Stimulated activated CD4-positive, alpha-beta T cell treated with anti-CD3 and anti-CD28 coated beads, TNF-alpha, amount 100 ng/mL, for 24 hours (primary cell): Measurements from ENCODE around the gene PDE5A.

Experiments
- DNase-seq, 3 experiments: peaks; one replicate each; pipeline ENCODE4 v3.0.0-alpha.2; 2020; ENCODE audit warnings: low read depth in 3 of 3

PDE5A gene

GRCh38 chr4:119521268-119521667, 107.3 kb downstream of the PDE5A start:
- no peak for DNase-seq

- no peak for DNase-seq
These were observed 109.6 kb downstream of the PDE5A start for GRCh38 chr4:119518915-119519410.

GRCh38 chr4:119518230-119518892, 110.2 kb downstream of the PDE5A start:
- no peak for DNase-seq

- no peak for DNase-seq
These were observed 111.0 kb downstream of the PDE5A start for GRCh38 chr4:119517361-119518229.

GRCh38 chr4:119512398-119512797, 116.2 kb downstream of the PDE5A start:
- DNase-seq, result no peak

- DNase-seq, result no peak
These were observed 118.0 kb downstream of the PDE5A start for GRCh38 chr4:119510395-119511149.

DNA sequence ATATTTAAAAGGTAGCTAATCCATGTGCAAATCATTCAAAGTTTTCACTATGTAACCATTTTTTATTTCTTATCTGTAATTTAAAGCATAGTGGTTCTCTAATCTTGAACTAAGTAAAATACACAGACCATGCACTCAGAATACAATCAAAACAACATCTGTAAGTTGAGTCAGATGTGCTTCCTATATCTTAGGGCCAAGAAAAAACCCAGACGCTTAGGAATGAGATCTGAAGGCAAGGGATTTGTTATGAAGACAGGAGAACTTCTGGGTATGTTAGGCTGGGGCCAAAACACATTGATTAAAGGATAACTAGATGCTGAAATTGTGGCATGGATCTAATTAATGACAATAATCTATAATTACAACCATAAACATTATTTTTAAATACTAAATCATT, 120.3 kb downstream of the PDE5A start:
- DNase-seq, result no peak

DNA sequence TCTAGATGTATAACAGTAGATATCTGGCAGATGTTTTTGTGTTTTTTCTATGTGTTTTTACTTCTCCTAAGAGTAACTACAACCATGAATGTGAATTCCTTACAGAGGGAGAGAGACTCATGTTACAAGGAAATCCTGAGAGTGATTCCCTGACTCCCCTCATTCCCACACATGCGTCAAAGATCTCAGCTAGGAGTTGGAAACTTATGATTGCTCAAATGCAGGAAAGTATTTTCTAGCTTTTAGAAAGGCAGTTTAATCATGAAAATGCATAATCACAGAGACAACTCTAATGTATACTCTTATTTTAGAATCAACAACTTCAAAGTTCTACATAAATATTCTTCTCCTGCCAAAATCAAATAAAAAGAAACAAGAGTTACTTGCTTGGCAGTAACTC, 121.8 kb downstream of the PDE5A start:
- DNase-seq, result no peak

DNA sequence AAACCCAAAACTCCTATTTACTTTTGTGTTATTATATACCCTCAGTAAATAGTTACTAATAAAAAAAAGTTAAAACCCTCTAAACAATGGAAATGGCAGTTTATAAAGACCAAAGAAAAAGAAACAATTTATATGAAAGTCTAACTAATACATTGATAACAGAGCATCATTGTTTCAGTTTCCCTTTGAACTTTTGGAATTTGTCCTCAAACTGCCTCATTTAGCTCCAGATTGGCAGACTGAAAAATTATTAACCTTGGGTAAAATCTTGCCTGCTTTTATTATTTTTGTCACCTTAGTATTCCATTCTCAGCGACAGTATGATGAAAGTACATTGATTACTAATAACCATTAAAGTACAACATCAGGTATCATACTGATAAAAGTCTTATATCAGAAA, 124.0 kb downstream of the PDE5A start:
- no peak for DNase-seq

GRCh38 chr4:119501740-119502139, 126.9 kb downstream of the PDE5A start:
- DNase-seq, result no peak

DNA sequence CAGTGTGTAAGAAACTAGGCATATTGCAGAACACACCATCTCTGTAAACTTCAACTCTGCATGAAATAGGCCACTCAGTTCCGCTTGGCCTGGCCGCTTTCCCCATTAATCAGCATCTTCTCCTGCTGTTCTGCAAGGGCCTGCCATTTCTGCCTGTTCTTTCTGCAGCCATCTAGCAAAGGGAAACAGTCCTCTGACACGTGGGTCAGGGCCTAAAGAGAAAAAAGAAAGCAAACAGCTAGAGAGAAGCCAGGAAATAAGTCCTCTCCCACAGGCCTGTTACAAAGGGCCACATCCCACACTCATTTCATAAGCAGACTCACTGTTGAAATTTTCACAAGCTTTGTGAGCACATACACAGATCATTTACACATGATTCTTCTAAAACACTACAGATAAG, 130.1 kb downstream of the PDE5A start:
- DNase-seq, result no peak

- no peak for DNase-seq
These were observed 134.7 kb downstream of the PDE5A start for GRCh38 chr4:119493886-119494285.

- no peak for DNase-seq
These were observed 135.2 kb downstream of the PDE5A start for GRCh38 chr4:119493419-119493818.

DNA sequence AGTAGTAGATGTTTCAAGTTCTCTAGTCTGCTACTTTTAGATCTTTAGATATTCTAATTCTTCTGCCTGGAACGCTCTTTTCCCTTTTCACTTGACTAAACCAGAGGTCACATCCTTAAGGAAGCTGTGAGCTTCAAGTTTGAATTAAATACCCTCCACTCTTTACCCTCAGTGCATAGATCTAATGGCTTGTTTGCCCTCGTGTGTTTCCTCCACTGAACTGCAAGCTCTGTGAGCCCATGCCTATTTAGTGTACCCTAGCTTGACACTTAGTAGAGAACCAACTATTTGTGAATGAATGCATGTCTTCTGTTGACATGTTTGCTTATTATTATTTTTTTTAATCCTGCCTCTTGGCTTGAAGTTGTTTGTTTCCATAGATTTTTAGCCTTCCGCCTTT, 138.3 kb downstream of the PDE5A start:
- DNase-seq, result no peak

DNA sequence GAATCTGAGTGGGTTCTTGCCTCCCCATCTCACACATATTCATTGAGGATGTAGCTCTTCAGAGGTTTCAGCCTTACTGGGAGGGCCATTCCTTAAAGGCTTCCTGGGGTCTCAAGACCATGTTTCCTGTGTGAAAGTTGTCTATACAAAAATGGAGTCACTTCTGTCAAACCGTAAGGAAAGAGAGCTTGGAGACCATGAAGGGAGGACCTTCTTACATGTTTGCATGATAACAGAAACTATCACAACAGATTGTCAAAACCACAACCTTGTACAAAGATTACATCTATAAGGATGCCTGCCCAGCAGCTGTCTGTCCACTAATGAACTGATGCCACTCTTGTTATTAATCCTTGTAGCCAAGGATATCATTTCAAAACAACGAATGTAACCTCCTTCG, 139.3 kb downstream of the PDE5A start:
- no peak for DNase-seq

DNA sequence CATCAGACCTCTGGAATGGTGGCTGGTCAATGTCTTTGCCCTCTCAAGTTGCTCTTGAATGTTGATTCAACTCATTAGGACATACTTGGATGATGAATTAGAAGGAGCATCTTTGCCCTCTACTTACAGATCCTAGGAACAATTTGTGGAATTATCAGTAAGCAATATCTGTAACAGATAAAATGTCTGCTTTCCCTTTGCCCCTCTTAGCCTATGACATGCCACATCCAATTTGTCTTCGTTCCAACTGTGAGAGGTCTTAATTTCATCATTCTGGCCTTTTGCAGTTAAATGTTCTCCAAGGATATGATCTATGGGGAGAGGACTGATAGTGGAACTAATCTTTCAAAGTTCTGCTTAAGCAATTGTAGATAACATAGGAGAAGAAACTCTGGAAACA, 148.3 kb downstream of the PDE5A start:
- DNase-seq, result no peak

DNA sequence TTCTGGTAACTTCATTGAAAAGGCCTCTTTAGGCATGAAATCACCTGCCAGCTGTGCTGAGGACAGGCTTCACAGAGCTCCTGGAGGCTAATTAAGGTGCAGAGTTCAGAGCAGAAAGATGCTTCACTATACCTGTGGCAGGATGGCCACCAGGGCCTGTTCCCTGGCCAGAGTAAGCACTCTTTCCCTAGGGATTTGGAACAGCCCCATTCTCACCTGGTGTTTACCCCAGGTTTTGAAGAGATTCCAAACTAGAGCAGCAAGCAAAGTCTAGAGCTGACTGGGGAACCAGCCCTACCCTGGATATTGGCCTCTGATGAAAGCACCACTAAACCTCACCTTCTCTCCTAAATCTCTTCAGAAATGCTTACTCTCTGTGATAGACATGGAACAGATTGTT, 148.8 kb downstream of the PDE5A start:
- DNase-seq, result no peak

DNA sequence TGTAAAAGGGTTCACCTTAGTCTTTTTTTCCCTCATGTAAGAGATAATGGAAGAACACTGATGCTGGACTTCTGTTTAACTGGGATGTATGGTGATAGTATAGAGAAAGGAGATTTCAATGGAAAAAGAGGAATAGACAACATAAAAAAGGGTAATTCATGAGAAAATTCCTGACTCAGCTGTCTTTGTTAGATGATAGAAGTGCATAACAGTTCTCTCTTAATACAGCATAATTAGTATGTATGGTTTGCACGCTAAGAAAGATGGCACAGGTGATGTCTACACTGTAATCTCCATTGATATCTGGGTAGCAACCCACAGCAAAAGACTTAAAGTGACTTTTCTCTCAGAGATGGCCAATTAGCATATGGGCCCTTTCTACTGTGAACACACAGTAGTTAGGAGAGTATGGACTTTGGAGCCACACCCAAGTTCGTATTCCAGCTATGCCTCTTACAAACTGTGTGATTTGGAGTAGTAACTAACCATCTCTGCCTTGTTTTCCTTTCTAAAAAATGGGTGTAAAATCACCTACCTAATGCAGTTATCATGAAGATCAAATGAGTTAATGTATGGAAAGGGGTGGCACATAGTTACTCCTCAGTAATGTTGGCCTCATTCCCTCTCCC, 149.3 kb downstream of the PDE5A start:
- no peak for DNase-seq

DNA sequence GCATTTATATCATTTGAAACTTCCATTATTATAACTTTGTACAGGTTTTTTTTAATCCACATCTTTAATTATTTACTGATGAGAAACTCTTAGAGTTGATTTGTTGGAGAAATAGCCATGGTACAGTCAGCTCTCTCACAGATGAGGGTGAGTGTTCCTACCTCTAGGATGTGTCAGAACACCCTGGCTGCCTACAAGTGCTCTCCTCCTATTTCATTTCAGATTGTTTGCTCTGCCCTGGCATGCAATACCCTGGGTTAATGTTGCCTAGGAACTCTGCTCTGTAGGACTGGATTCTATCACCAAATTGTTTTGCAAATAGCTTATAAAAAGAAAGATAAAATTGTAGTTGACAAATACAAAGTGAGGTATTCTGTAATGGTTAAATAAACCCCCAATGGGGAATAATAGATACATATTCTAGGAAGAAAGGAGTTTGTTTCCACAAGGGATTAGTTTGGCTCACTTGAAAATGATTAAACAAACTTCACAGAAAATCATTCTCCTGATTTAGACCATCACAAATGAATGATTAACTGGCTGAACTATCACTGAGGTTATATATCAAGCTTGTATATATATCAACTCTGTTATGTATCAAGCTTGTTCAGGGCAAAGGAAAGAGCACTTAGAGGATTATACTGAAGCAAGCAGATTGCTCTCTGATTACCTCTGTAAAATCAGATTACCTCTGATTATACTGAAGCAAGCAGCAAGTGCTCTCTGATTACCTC, 150.0 kb downstream of the PDE5A start:
- no peak for DNase-seq

DNA sequence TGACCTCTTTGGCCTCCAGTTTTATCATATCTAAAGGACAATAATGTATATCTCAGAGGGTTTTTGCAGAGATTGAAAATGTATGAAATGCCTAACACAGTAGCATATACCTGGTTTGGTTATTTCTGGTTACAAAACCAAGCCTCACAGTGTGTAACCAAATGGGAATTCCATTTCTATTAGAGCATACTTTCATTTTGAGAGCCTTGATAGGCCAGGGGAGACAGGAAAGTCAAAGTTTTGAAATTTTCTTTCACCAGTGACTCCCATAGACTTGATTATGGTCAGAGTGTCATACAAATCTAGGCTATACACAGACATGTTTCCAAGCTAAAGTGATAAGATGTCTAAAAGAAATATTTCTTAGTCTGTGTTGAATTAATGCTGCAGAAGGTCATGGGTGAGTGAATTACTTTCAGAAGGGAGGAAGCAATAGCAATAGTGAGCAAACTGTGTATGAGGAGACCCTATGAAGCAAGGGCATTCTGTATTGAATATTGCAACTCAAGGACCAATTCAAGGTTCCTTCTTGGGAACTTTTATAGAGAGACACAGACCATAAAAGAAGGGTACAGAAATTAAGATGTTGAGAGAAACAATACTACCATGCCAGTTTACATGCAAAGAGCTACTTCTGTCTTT, 151.1 kb downstream of the PDE5A start:
- no peak for DNase-seq

- DNase-seq, result no peak
These were observed 157.3 kb downstream of the PDE5A start for GRCh38 chr4:119471259-119471658.
